Measurements from ENCODE around the gene SPHK2.
A peak's percentile ranks its signal among the peaks of the same experiment; 100 is the strongest.

Gene SPHK2

GRCh38 chr19:48634036-48634342 is 14.7 kb downstream of the SPHK2 start:
- H3K4me1 ChIP-seq (ENCODE audit: insufficient read depth, poor library complexity, severe bottlenecking) = peaks cover 29% of the 10 kb centered on the region
- TF ChIP-seq CTCF (IDR thresholded peaks at IDR 0.05; ENCODE audit: poor library complexity, severe bottlenecking) = no peak
- peaks cover 17% of the 10 kb centered on the region for H3K36me3 ChIP-seq (ENCODE audit: low read depth)
- no peaks in the 10 kb centered on the region for H3K27me3 ChIP-seq (ENCODE audit: insufficient read depth, poor library complexity, severe bottlenecking)
- no peak for DNase-seq (ENCODE audit: low spot score)
- no peak for ATAC-seq (ENCODE audit: low read depth)
- H3K27ac ChIP-seq (ENCODE audit: poor library complexity, severe bottlenecking) = peak overlapping the region; percentile 90
- no peaks in the 10 kb centered on the region for H3K9me3 ChIP-seq (ENCODE audit: severe bottlenecking)
- peak overlapping the region; percentile 6 for H3K4me3 ChIP-seq (ENCODE audit: severe bottlenecking)

GRCh38 chr19:48634424-48635262 is 15.3 kb downstream of the SPHK2 start:
- Histone ChIP-seq H3K4me3 (ENCODE audit: severe bottlenecking) (peak overlapping the region; percentile 48), H3K27ac (ENCODE audit: poor library complexity, severe bottlenecking) (peak overlapping the region; percentile 90), H3K27me3 (ENCODE audit: insufficient read depth, poor library complexity, severe bottlenecking) (no peaks in the 10 kb centered on the region)

GRCh38 chr19:48635263-48635965 is 16.1 kb downstream of the SPHK2 start:
- ATAC-seq (ENCODE audit: low read depth) = no peak
- no peak for TF ChIP-seq CTCF (IDR thresholded peaks at IDR 0.05; ENCODE audit: poor library complexity, severe bottlenecking)
- DNase-seq (ENCODE audit: low spot score) = no peak
- Histone ChIP-seq H3K27me3 (ENCODE audit: insufficient read depth, poor library complexity, severe bottlenecking) (no peaks in the 10 kb centered on the region), H3K9me3 (ENCODE audit: severe bottlenecking) (no peaks in the 10 kb centered on the region), H3K4me1 (ENCODE audit: insufficient read depth, poor library complexity, severe bottlenecking) (peaks cover 29% of the 10 kb centered on the region), H3K36me3 (ENCODE audit: low read depth) (peaks cover 14% of the 10 kb centered on the region), H3K4me3 (ENCODE audit: severe bottlenecking) (peak overlapping the region; percentile 48), H3K27ac (ENCODE audit: poor library complexity, severe bottlenecking) (peak overlapping the region; percentile 90)

More at GRCh38 chr19:48634424-48635262, 15.3 kb downstream of the SPHK2 start:
- H3K4me1 ChIP-seq (ENCODE audit: insufficient read depth, poor library complexity, severe bottlenecking) = peaks cover 29% of the 10 kb centered on the region
- peaks cover 17% of the 10 kb centered on the region for H3K36me3 ChIP-seq (ENCODE audit: low read depth)
- no peak for TF ChIP-seq CTCF (IDR thresholded peaks at IDR 0.05; ENCODE audit: poor library complexity, severe bottlenecking)
- H3K9me3 ChIP-seq (ENCODE audit: severe bottlenecking) = no peaks in the 10 kb centered on the region
- ATAC-seq (ENCODE audit: low read depth) (peak; percentile 40), DNase-seq (ENCODE audit: low spot score) (peak; percentile 96)

GRCh38 chr19:48635966-48636858 is 16.9 kb downstream of the SPHK2 start:
- H3K27me3 ChIP-seq (ENCODE audit: insufficient read depth, poor library complexity, severe bottlenecking) = no peaks in the 10 kb centered on the region
- no peaks in the 10 kb centered on the region for H3K9me3 ChIP-seq (ENCODE audit: severe bottlenecking)
- H3K4me1 ChIP-seq (ENCODE audit: insufficient read depth, poor library complexity, severe bottlenecking) = peaks cover 29% of the 10 kb centered on the region
- no peak for TF ChIP-seq CTCF (IDR thresholded peaks at IDR 0.05; ENCODE audit: poor library complexity, severe bottlenecking)
- ATAC-seq (ENCODE audit: low read depth) (no peak), DNase-seq (ENCODE audit: low spot score) (no peak)
- H3K27ac ChIP-seq (ENCODE audit: poor library complexity, severe bottlenecking) = peak overlapping the region; percentile 90
- H3K36me3 ChIP-seq (ENCODE audit: low read depth) = peaks cover 10% of the 10 kb centered on the region
- H3K4me3 ChIP-seq (ENCODE audit: severe bottlenecking) = peak overlapping the region; percentile 48
